A549 (cell line): Measurements from ENCODE around the gene ADGRL2. TPM values are rescaled to one million over a fixed set of nuclear protein-coding genes. Genes with fewer than 3 reads are reported as not detected.

Experiments
- ATAC-seq, 2 experiments: fragments of 200-7000 bp in 1 of 2; fragments of >200 bp in 1 of 2; cut with Nextera tagmentation in 1 of 2; cut with Tn5 transposase in 1 of 2; 3 replicates each; pipeline versions ENCODE4 v1.8.0 to v1.9.1; 2018 to 2020; ENCODE audit warnings: mild to moderate bottlenecking in 1 of 2, moderate library complexity in 1 of 2
- CTCF ChIA-PET: fragments of 300-600 bp; sonication (Branson Sonifier 250); formaldehyde crosslinking; extraction: SDS; loops from one replicate; lab custom pipeline; 2021; ENCODE audit warnings: antibody characterized with exemption, inconsistent platforms; lab: Yijun Ruan, JAX
- POLR2A ChIA-PET: fragments of 350-600 bp; formaldehyde crosslinking; extraction: SDS; loops from one replicate; lab custom pipeline; 2021; ENCODE audit warnings: antibody characterized with exemption, inconsistent platforms; lab: Yijun Ruan, JAX
- DNase-seq, 2 experiments: peaks; one replicate each; pipeline versions ENCODE4 v3.0.0 to v3.0.0-alpha.2; 2011 to 2016; ENCODE audit warnings: low read depth in 1 of 2, low spot score in 1 of 2
- FAIRE-seq: peaks from 2 replicates; lab custom pipeline; 2011; peaks lifted over from hg19 to GRCh38; lab: Jason Lieb, UNC
- H3K27ac ChIP-seq, 2 experiments: fragments of >200 bp; sonication (Bioruptor Twin); formaldehyde crosslinking; 3 replicates each; pipeline ENCODE4 v1.5.1; 2016 to 2017
- H3K4me1 ChIP-seq: fragments of >200 bp; sonication (Bioruptor Twin); formaldehyde crosslinking; 3 replicates; pipeline ENCODE4 v1.6.1; 2016
- H3K4me2 ChIP-seq: fragments of >200 bp; sonication (Bioruptor Twin); formaldehyde crosslinking; 3 replicates; pipeline ENCODE4 v1.6.1; 2016
- H3K4me3 ChIP-seq: fragments of >200 bp; sonication (Bioruptor Twin); formaldehyde crosslinking; 3 replicates; pipeline ENCODE4 v1.5.1; 2016
- H3K9me3 ChIP-seq: fragments of >200 bp; sonication (Bioruptor Twin); formaldehyde crosslinking; 3 replicates; pipeline ENCODE4 v1.6.1; 2016
- ATOH8 ChIP-seq: fragments of 250-450 bp; sonication (Bioruptor Pico); IDR thresholded peaks from 2 replicates; pipeline ENCODE4 v1.5.0; 2020; ENCODE audit warnings: low read depth, mild to moderate bottlenecking, moderate library complexity
- CHD2 ChIP-seq: fragments of 150-350 bp; IDR thresholded peaks from 2 replicates; pipeline ENCODE4 v1.6.1; 2014; ENCODE audit warnings: low read length; ENCODE audit not compliant: partially characterized antibody
- CTCF ChIP-seq: fragments of >200 bp; sonication (Bioruptor Twin); formaldehyde crosslinking; IDR thresholded peaks from 3 replicates; pipeline ENCODE4 v1.5.1; 2016
- E2F6 ChIP-seq: IDR thresholded peaks from 2 replicates; pipeline ENCODE4 v1.6.1; 2012; ENCODE audit warnings: low read depth, borderline replicate concordance
- EHF ChIP-seq: fragments of 250-450 bp; sonication (Bioruptor Pico); IDR thresholded peaks from 2 replicates; pipeline ENCODE4 v1.5.0; 2020; ENCODE audit warnings: mild to moderate bottlenecking
- EHMT2 ChIP-seq: fragments of 200-600 bp; sonication (generic); IDR thresholded peaks from 2 replicates; pipeline ENCODE4 v1.6.1; 2016; ENCODE audit warnings: antibody characterized with exemption, low read depth, mild to moderate bottlenecking, moderate library complexity
- ESRRA ChIP-seq: fragments of 150-350 bp; IDR thresholded peaks from 2 replicates; pipeline ENCODE4 v1.6.1; 2014; ENCODE audit warnings: mild to moderate bottlenecking, low read length, borderline replicate concordance
- FOSB ChIP-seq: fragments of 250-450 bp; sonication (Bioruptor Pico); IDR thresholded peaks from 2 replicates; pipeline ENCODE4 v1.5.0; 2020; ENCODE audit warnings: mild to moderate bottlenecking, moderate library complexity
- HES2 ChIP-seq: fragments of >200 bp; sonication (Bioruptor Twin); formaldehyde crosslinking; IDR thresholded peaks from 2 replicates; pipeline ENCODE4 v1.6.1; 2016
- HMGXB4 ChIP-seq: fragments of 250-450 bp; sonication (Bioruptor Pico); IDR thresholded peaks from 2 replicates; pipeline ENCODE4 v1.5.0; 2021; ENCODE audit warnings: mild to moderate bottlenecking, moderate library complexity, borderline replicate concordance
- HOXB13 ChIP-seq: fragments of 250-450 bp; sonication (Bioruptor Pico); IDR thresholded peaks from 2 replicates; pipeline ENCODE4 v1.5.0; 2020; ENCODE audit warnings: low read depth, mild to moderate bottlenecking, moderate library complexity
- HOXB5 ChIP-seq: fragments of 250-450 bp; sonication (Bioruptor Pico); IDR thresholded peaks from 2 replicates; pipeline ENCODE4 v1.5.0; 2020; ENCODE audit warnings: mild to moderate bottlenecking, moderate library complexity
- JUN ChIP-seq, 2 experiments: fragments of >200 bp; sonication (Bioruptor Twin); formaldehyde crosslinking; IDR thresholded peaks; 2 replicates in 1 of 2; 3 replicates in 1 of 2; pipeline ENCODE4 v1.6.1; 2016 to 2017
- MAX ChIP-seq: IDR thresholded peaks from 2 replicates; pipeline ENCODE4 v1.6.1; 2012
- MYC ChIP-seq: IDR thresholded peaks from 2 replicates; pipeline ENCODE4 v1.6.1; 2012; ENCODE audit warnings: mild to moderate bottlenecking, inconsistent platforms, low read length, improper control_type of control experiment, borderline replicate concordance
- PBX3 ChIP-seq: IDR thresholded peaks from 2 replicates; pipeline ENCODE4 v1.6.1; 2012
- PHF8 ChIP-seq: fragments of 200-600 bp; sonication (generic); IDR thresholded peaks from 2 replicates; pipeline ENCODE4 v1.6.1; 2016; ENCODE audit warnings: low read depth, mild to moderate bottlenecking, antibody characterized with exemption, moderate library complexity, borderline replicate concordance
- RAD21 ChIP-seq, 2 experiments: fragments of >200 bp in 1 of 2; sonication (Bioruptor Twin) in 1 of 2; formaldehyde crosslinking in 1 of 2; IDR thresholded peaks in 1 of 2; conservative IDR thresholded peaks in 1 of 2; 2 replicates in 1 of 2; 3 replicates in 1 of 2; pipeline ENCODE4 v1.6.1; 2012 to 2018; ENCODE audit warnings: inconsistent platforms in 1 of 2
- RARB ChIP-seq: fragments of 250-450 bp; sonication (Bioruptor Pico); IDR thresholded peaks from 2 replicates; pipeline ENCODE4 v1.8.0; 2021; ENCODE audit warnings: mild to moderate bottlenecking, moderate library complexity
- RFX5 ChIP-seq: fragments of 450-650 bp; IDR thresholded peaks from 2 replicates; pipeline ENCODE4 v1.7.1; 2014; ENCODE audit warnings: antibody characterized with exemption, mild to moderate bottlenecking, moderate library complexity
- USF2 ChIP-seq: fragments of 450-650 bp; IDR thresholded peaks from 2 replicates; pipeline ENCODE4 v1.6.1; 2014; ENCODE audit warnings: antibody characterized with exemption
- whole genome bisulfite sequencing: methylation state at CpG from one replicate; pipeline ENCODE4 v1.1.6; 2017; ENCODE audit errors: missing lambda C conversion rate; 5-methylcytosine and 5-hydroxymethylcytosine counted together
- polyA plus RNA-seq, 4 experiments: library from polyadenylated mRNA; depleted of rRNA in 3 of 4; stranded (reverse); fragments of >200 nt; fragmentation: RNase III in 1 of 4; extraction: RNeasy Plus Mini Kit Qiagen cat#74134 plus additional on column Dnase treatment in 1 of 4; gene quantifications; 2 replicates in 3 of 4; 3 replicates in 1 of 4; pipeline ENCODE4 v1.2.3, GENCODE V29; 2011 to 2017

Gene ADGRL2
- polyA plus RNA-seq, 2 of the 4 experiments (the other 2 are of a cell fraction), result 12.8 to 24.1 TPM

GRCh38 chr1:81808760-81809159 is 8.0 kb downstream of the ADGRL2 start:
- H3K4me1 ChIP-seq, result peaks cover 35% of the 10 kb centered on the region; the same call in 2 of the 3 replicates
- H3K27ac ChIP-seq, result peak overlapping the region; percentile 54 to 67; a peak in 5 of 6 replicates
- H3K4me3 ChIP-seq, result peak overlapping the region; percentile 30; the same call in 2 of the 3 replicates
- POLR2A ChIA-PET, result no interaction called here
- H3K9me3 ChIP-seq, result no peaks in the 10 kb centered on the region
- ATAC-seq (peak; percentile 62 to 68; a peak in 4 of 6 replicates), DNase-seq (peak in 1 of 2 experiments; percentile 29), FAIRE-seq (no peak)
- peak overlapping the region; percentile 85 for H3K4me2 ChIP-seq
- TF ChIP-seq RAD21 (conservative IDR thresholded peaks at IDR 0.05 in 1 of 2, IDR thresholded peaks at IDR 0.05 in 1 of 2), result peak; percentile 13 to 19; a peak in 1 of 5 replicates
- no peak for TF ChIP-seq RARB (CRISPR knock-in tag)
- TF ChIP-seq CTCF, result peak; percentile 18; the same call in 1 of the 3 replicates
- no peak for TF ChIP-seq PHF8
- WGBS, result 9% methylated on average over 7 of the region's 7 CpGs
- CTCF ChIA-PET, result no interaction called here

- ChIA-PET POLR2A (no interaction called here), CTCF (no interaction called here)
- H3K27ac ChIP-seq, result no peak overlapping the region
- ATAC-seq (no peak), FAIRE-seq (no peak), DNase-seq (no peak)
- H3K4me2 ChIP-seq, result no peak overlapping the region
- 100% methylated on average over 1 of the region's 1 CpG for WGBS
- peaks cover 35% of the 10 kb centered on the region; the same call in 2 of the 3 replicates for H3K4me1 ChIP-seq
- H3K4me3 ChIP-seq, result no peak overlapping the region
- no peaks in the 10 kb centered on the region for H3K9me3 ChIP-seq
- TF ChIP-seq PHF8 (no peak), PBX3 (no peak), HOXB13 (CRISPR knock-in tag) (no peak), ESRRA (no peak), HOXB5 (CRISPR knock-in tag) (no peak), JUN (IDR thresholded peaks at IDR 0.05) (no peak)
- TF ChIP-seq, all 56 proteins: peak for 0
These were observed 9.1 kb downstream of the ADGRL2 start for GRCh38 chr1:81809808-81810207.

- ATAC-seq, result 0 out of 6 replicates have a peak, but pooled peaks of 1 of the 2 experiments have one; percentile 36
- peak in 1 of 2 experiments; percentile 28 for DNase-seq
- peak overlapping the region; percentile 78 to 82 for H3K27ac ChIP-seq
- 0 out of 5 replicates have a peak, but pooled peaks of 1 of the 2 experiments have one; percentile 32 for TF ChIP-seq RAD21 (conservative IDR thresholded peaks at IDR 0.05 in 1 of 2, IDR thresholded peaks at IDR 0.05 in 1 of 2)
- TF ChIP-seq EHMT2, result no peak
- no peak for TF ChIP-seq USF2
- no peak for TF ChIP-seq HMGXB4 (CRISPR knock-in tag)
- no peak for TF ChIP-seq RFX5
- no peak for TF ChIP-seq ATOH8 (CRISPR knock-in tag)
- no peak for TF ChIP-seq CHD2
- no peak for TF ChIP-seq HES2
- TF ChIP-seq ESRRA, result no peak
- TF ChIP-seq E2F6, result no peak
- TF ChIP-seq MAX, result no peak
- TF ChIP-seq EHF (CRISPR knock-in tag), result no peak
- no peak for TF ChIP-seq MYC
- TF ChIP-seq FOSB (CRISPR knock-in tag), result no peak
These were observed 11.1 kb downstream of the ADGRL2 start for GRCh38 chr1:81811757-81812371.

More at GRCh38 chr1:81811757-81812371, 11.1 kb downstream of the ADGRL2 start:
- peak overlapping the region; percentile 3; the same call in 2 of the 3 replicates for H3K4me3 ChIP-seq
- H3K4me2 ChIP-seq, result peak overlapping the region; percentile 85
- no peak for FAIRE-seq
- H3K4me1 ChIP-seq, result peaks cover 18% of the 10 kb centered on the region; the same call in 2 of the 3 replicates
- 5% methylated on average over 3 of the region's 3 CpGs for WGBS
- CTCF ChIA-PET, result no interaction called here
- POLR2A ChIA-PET, result interaction anchor here (1.2 kb wide), 1 partner anchor 10 kb away, joined by 3 read pairs; no protein-coding TSS in a partner anchor
- no peaks in the 10 kb centered on the region for H3K9me3 ChIP-seq
